ENCODE data around the gene MYL11.

DNA sequence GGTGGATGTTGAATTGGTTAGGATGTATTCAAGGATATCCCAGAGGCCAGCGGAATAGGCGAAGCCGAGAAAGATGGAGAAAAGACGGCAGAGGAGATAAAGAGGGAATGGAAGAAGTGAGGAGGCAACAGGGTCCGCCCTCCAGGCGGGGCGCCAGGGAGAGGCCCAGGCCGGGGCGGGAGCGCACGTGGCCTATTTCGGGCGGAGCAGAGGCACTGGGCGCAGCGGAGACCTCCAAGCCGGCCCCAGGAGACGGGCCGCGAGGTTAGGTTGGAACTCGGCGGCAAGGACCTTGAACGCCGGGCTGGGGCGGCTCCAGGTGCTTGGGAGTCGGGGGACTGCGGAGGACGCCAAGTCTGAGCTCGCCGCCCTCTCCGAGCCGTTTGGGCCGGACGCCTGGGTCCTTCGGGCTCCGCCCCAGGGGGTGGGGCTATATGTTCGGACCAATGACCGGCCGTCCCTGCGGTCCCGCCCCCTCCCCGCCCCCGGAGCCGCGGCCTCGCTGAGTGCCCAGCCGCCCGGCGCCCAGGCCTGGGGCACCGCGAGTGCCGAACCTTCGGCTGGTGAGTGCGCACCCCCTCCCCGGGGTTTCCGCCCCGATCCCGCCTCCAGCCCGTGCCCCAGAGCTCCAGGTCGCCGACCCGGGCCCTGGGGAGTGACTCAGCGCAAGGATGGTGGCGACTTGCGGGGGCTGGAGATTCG lies 32.7 kb downstream of the MYL11 start, which contains the start of gene ZNF771:
- TF ChIP-seq CTCF (conservative IDR thresholded peaks at IDR 0.05) (no peak), EZH2 (IDR thresholded peaks at IDR 0.05; ENCODE audit: low read depth) (no peak)
